OCI-LY3 (cell line): Measurements from ENCODE around the gene GATA3.
A peak's percentile ranks its signal among the peaks of the same experiment; 100 is the strongest.

Experiments
- H2AFZ ChIP-seq: fragments of 200-600, 300-600 bp; shearing (Covaris generic); 2 replicates; pipeline ENCODE4 v1.6.0; 2014; ENCODE audit warnings: antibody characterized with exemption, low read depth, low read length
- H3K27ac ChIP-seq: fragments of 200-600, 300-600 bp; sonication (generic); 2 replicates; pipeline ENCODE4 v1.5.1; 2014; ENCODE audit warnings: mild to moderate bottlenecking, low read length, moderate library complexity, mixed read lengths
- H3K27me3 ChIP-seq: fragments of 200-600, 300-600 bp; sonication (generic); 2 replicates; pipeline ENCODE4 v1.6.1; 2014; ENCODE audit warnings: low read depth, low read length, mixed read lengths
- H3K36me3 ChIP-seq: fragments of 200-600, 300-600 bp; sonication (generic); replicated peaks from 2 replicates; pipeline ENCODE3; 2014; ENCODE audit warnings: low read depth, low read length, mixed read lengths
- H3K4me1 ChIP-seq: fragments of 300-600, 200-600 bp; sonication (generic); 2 replicates; pipeline ENCODE4 v1.6.1; 2014; ENCODE audit warnings: low read length, mixed read lengths
- H3K4me2 ChIP-seq: fragments of 200-600, 300-600 bp; sonication (generic); 2 replicates; pipeline ENCODE4 v1.6.1; 2014; ENCODE audit warnings: low read length, mixed read lengths
- H3K4me3 ChIP-seq: fragments of 300-600, 200-600 bp; sonication (generic); 2 replicates; pipeline ENCODE4 v1.5.1; 2014; ENCODE audit warnings: antibody characterized with exemption, mild to moderate bottlenecking, low read length, moderate library complexity
- H3K79me2 ChIP-seq: fragments of 300-600, 200-600 bp; shearing (Covaris generic); 2 replicates; pipeline ENCODE4 v1.6.1; 2014; ENCODE audit warnings: mild to moderate bottlenecking, low read length, mixed read lengths
- H3K9ac ChIP-seq: fragments of 300-600, 200-600 bp; shearing (Covaris generic); 2 replicates; pipeline ENCODE4 v1.6.0; 2014; ENCODE audit warnings: mild to moderate bottlenecking, low read length, moderate library complexity
- H3K9me3 ChIP-seq: fragments of 200-600, 300-600 bp; shearing (Covaris generic); 2 replicates; pipeline ENCODE4 v1.6.1; 2014; ENCODE audit warnings: low read length, mixed read lengths; ENCODE audit not compliant: insufficient read depth
- H4K20me1 ChIP-seq: fragments of 200-600, 300-600 bp; sonication (generic); 2 replicates; pipeline ENCODE4 v1.6.1; 2016; ENCODE audit warnings: low read length, mixed read lengths; ENCODE audit not compliant: insufficient read depth
- CTCF ChIP-seq: fragments of 200-600, 300-600 bp; sonication (generic); IDR thresholded peaks from 2 replicates; pipeline ENCODE4 v1.5.1; 2014; ENCODE audit warnings: antibody characterized with exemption, low read length, low read depth
- EZH2phosphoT487 ChIP-seq: fragments of 200-600 bp; shearing (Covaris generic); IDR thresholded peaks from 2 replicates; pipeline ENCODE4 v1.6.1; 2018; ENCODE audit warnings: antibody characterized with exemption, mixed run types, low read depth

Gene GATA3

GRCh38 chr10:8054494-8055407 is at the start of gene GATA3:
GATA3 (plus strand) TSS chr10:8054688; CDS start chr10:8055656, 968 bp downstream.
- no peaks in the 10 kb centered on the region for H3K36me3 ChIP-seq
- TF ChIP-seq CTCF, result no peak
- no peak for TF ChIP-seq EZH2phosphoT487
- no peaks in the 10 kb centered on the region for H3K79me2 ChIP-seq
- no peaks in the 10 kb centered on the region for H3K9me3 ChIP-seq
- H3K4me3 ChIP-seq, result no peak within 1 kb of the TSS
- H3K4me2 ChIP-seq, result no peak within 1 kb of the TSS
- peaks cover 13% of the 10 kb centered on the region; the same call in 1 of the 2 replicates for H3K4me1 ChIP-seq
- H3K9ac ChIP-seq, result no peak within 1 kb of the TSS
- H3K27me3 ChIP-seq, result no peaks in the 10 kb centered on the region
- no peaks in the 10 kb centered on the region for H4K20me1 ChIP-seq
- H2AFZ ChIP-seq, result no peak within 1 kb of the TSS
- no peak within 1 kb of the TSS for H3K27ac ChIP-seq

- Histone ChIP-seq H3K4me3 (peak overlapping the region; percentile 50), H3K27ac (peak overlapping the region; percentile 69), H3K36me3 (peaks cover 4% of the 10 kb centered on the region), H3K4me2 (peak overlapping the region; percentile 79), H2AFZ (0 out of 2 replicates have a peak overlapping the region, but pooled peaks have one; percentile 39), H3K79me2 (no peaks in the 10 kb centered on the region), H3K9ac (no peak overlapping the region), H4K20me1 (no peaks in the 10 kb centered on the region), H3K27me3 (no peaks in the 10 kb centered on the region), H3K9me3 (no peaks in the 10 kb centered on the region), H3K4me1 (peaks cover 16% of the 10 kb centered on the region)
- no peak for TF ChIP-seq EZH2phosphoT487
- no peak for TF ChIP-seq CTCF
Measured at GRCh38 chr10:8006274-8006999, 48.1 kb upstream of the GATA3 start.

GRCh38 chr10:8009031-8009430 is 45.5 kb upstream of the GATA3 start:
- Histone ChIP-seq H3K9ac (no peak overlapping the region), H3K79me2 (no peaks in the 10 kb centered on the region), H3K4me1 (peaks cover 16% of the 10 kb centered on the region), H3K4me2 (no peak overlapping the region), H3K4me3 (no peak overlapping the region), H3K27ac (no peak overlapping the region), H3K9me3 (no peaks in the 10 kb centered on the region), H3K36me3 (peaks cover 4% of the 10 kb centered on the region), H4K20me1 (no peaks in the 10 kb centered on the region), H2AFZ (no peak overlapping the region), H3K27me3 (no peaks in the 10 kb centered on the region)
- TF ChIP-seq CTCF (no peak), EZH2phosphoT487 (no peak)

- Histone ChIP-seq H3K4me3 (no peak overlapping the region), H3K36me3 (no peaks in the 10 kb centered on the region), H4K20me1 (no peaks in the 10 kb centered on the region), H3K79me2 (no peaks in the 10 kb centered on the region), H3K27me3 (no peaks in the 10 kb centered on the region), H3K4me2 (no peak overlapping the region), H2AFZ (no peak overlapping the region), H3K4me1 (no peaks in the 10 kb centered on the region), H3K9me3 (no peaks in the 10 kb centered on the region), H3K9ac (no peak overlapping the region), H3K27ac (no peak overlapping the region)
- TF ChIP-seq CTCF (no peak), EZH2phosphoT487 (no peak)
Measured at GRCh38 chr10:8013006-8013405, 41.5 kb upstream of the GATA3 start.
